Choroid plexus epithelial cell (primary cell): ENCODE results near the gene LINGO1.

ENCODE experiments used
- DNase-seq: peaks from one replicate; pipeline ENCODE4 v3.0.0-alpha.2; 2010; ENCODE audit warnings: low read depth
- H3K4me3 ChIP-seq: 2 replicates; pipeline ENCODE4 v1.5.1; 2011; ENCODE audit warnings: low read depth, mild to moderate bottlenecking, control low read depth, low read length, moderate library complexity
- CTCF ChIP-seq: conservative IDR thresholded peaks from 2 replicates; pipeline ENCODE4 v1.5.1; 2011; ENCODE audit warnings: low read depth, mild to moderate bottlenecking, control low read depth, inconsistent platforms, low read length, moderate library complexity

Gene LINGO1

GRCh38 chr15:77639431-77639830 lies 6.7 kb upstream of the LINGO1 start:
- DNase-seq: no peak
- no peak overlapping the region for H3K4me3 ChIP-seq
- no peak for TF ChIP-seq CTCF

- H3K4me3 ChIP-seq: no peak overlapping the region
- no peak for TF ChIP-seq CTCF
- DNase-seq: no peak
These were observed 5.4 kb upstream of the LINGO1 start for GRCh38 chr15:77637851-77638692.

- H3K4me3 ChIP-seq: no peak overlapping the region
- no peak for DNase-seq
These were observed 3.5 kb upstream of the LINGO1 start for GRCh38 chr15:77636209-77636608.

GRCh38 chr15:77634266-77634962 lies 1.7 kb upstream of the LINGO1 start:
- H3K4me3 ChIP-seq: no peak overlapping the region
- TF ChIP-seq CTCF: peak; percentile 76
- peak; percentile 78 for DNase-seq

More at GRCh38 chr15:77636209-77636608, 3.5 kb upstream of the LINGO1 start:
- TF ChIP-seq CTCF: no peak

GRCh38 chr15:77633913-77634265 lies 1.2 kb upstream of the LINGO1 start:
- H3K4me3 ChIP-seq: no peak overlapping the region
- no peak for TF ChIP-seq CTCF
- no peak for DNase-seq

- peak overlapping the region; percentile 44 for H3K4me3 ChIP-seq
- DNase-seq: peak; percentile 85
- TF ChIP-seq CTCF: peak; percentile 99
These were observed 611 bp upstream of the LINGO1 start for GRCh38 chr15:77633134-77633912.
